ENCODE measurements around the gene CCDC157.

The CCDC157 gene

GRCh38 chr22:30408388-30409102 is 51.7 kb downstream of the CCDC157 start:
- Histone ChIP-seq H3K27me3 (replicated peaks in 2 of 5; ENCODE audit: control insufficient read depth in 4 of 5, insufficient read depth in 5 of 5, low read length in 4 of 5) (no peaks in the 10 kb centered on the region), H3K27ac (ENCODE audit: insufficient read depth in 1 of 2, low read depth in 1 of 2, low read length in 2 of 2, poor library complexity in 1 of 2, severe bottlenecking in 2 of 2) (no peak overlapping the region), H3K4me1 (ENCODE audit: control extremely low read depth in 1 of 4, control insufficient read depth in 4 of 4, insufficient read depth in 4 of 4, low read length in 3 of 4) (peaks cover 0 to 7% (median 3%) of the 10 kb centered on the region in 4 experiments), H3K36me3 (ENCODE audit: control insufficient read depth in 4 of 4, insufficient read depth in 4 of 4, low read length in 3 of 4) (peaks cover 0 to 2% (median 0%) of the 10 kb centered on the region in 4 experiments), H3K4me3 (ENCODE audit: control insufficient read depth in 1 of 7, extremely low read depth in 1 of 7, insufficient read depth in 4 of 7, low read depth in 2 of 7, low read length in 6 of 7) (no peak overlapping the region), H3K9me3 (ENCODE audit: control extremely low read depth in 1 of 5, control insufficient read depth in 4 of 5, insufficient read depth in 2 of 5, low read depth in 1 of 5, low read length in 4 of 5) (no peaks in the 10 kb centered on the region)
- ChIA-PET POLR2A (no interaction called here), CTCF (interaction anchor here (1.6 kb wide), 1 partner anchor 37 kb away, joined by 4 read pairs; no protein-coding TSS in a partner anchor)
- WGBS (ENCODE audit: insufficient coverage): 83% methylated on average over 13 of the region's 13 CpGs
- DNase-seq: peak in 2 of 3 donors; percentile 19 to 38

GRCh38 chr22:30411780-30412179 is 55.0 kb downstream of the CCDC157 start:
- H3K4me1 ChIP-seq (ENCODE audit: control extremely low read depth in 1 of 4, control insufficient read depth in 4 of 4, insufficient read depth in 4 of 4, low read length in 3 of 4): peaks cover 0 to 7% (median 3%) of the 10 kb centered on the region in 4 experiments
- H3K27ac ChIP-seq (ENCODE audit: insufficient read depth in 1 of 2, low read depth in 1 of 2, low read length in 2 of 2, poor library complexity in 1 of 2, severe bottlenecking in 2 of 2): no peak overlapping the region
- WGBS (ENCODE audit: insufficient coverage): 100% methylated on average over 2 of the region's 3 CpGs
- no peaks in the 10 kb centered on the region for H3K9me3 ChIP-seq (ENCODE audit: control extremely low read depth in 1 of 5, control insufficient read depth in 4 of 5, insufficient read depth in 2 of 5, low read depth in 1 of 5, low read length in 4 of 5)
- peaks cover 2 to 16% (median 6%) of the 10 kb centered on the region in 4 experiments for H3K36me3 ChIP-seq (ENCODE audit: control insufficient read depth in 4 of 4, insufficient read depth in 4 of 4, low read length in 3 of 4)
- H3K4me3 ChIP-seq (ENCODE audit: control insufficient read depth in 1 of 7, extremely low read depth in 1 of 7, insufficient read depth in 4 of 7, low read depth in 2 of 7, low read length in 6 of 7): no peak overlapping the region
- CTCF ChIA-PET: interaction anchor here (0.9 to 6.8 kb wide), 6 partner anchors 12 to 124 kb away, joined by 3 to 42 read pairs (median 8); partner anchors contain the start of gene MTFP1
- POLR2A ChIA-PET: no interaction called here
- H3K27me3 ChIP-seq (replicated peaks in 2 of 5; ENCODE audit: control insufficient read depth in 4 of 5, insufficient read depth in 5 of 5, low read length in 4 of 5): no peaks in the 10 kb centered on the region
- no peak for DNase-seq

- WGBS (ENCODE audit: insufficient coverage): 98% methylated on average over 4 of the region's 4 CpGs
- POLR2A ChIA-PET: no interaction called here
- peaks cover 2 to 20% (median 8%) of the 10 kb centered on the region in 4 experiments for H3K36me3 ChIP-seq (ENCODE audit: control insufficient read depth in 4 of 4, insufficient read depth in 4 of 4, low read length in 3 of 4)
Observed at GRCh38 chr22:30413001-30413400, 56.2 kb downstream of the CCDC157 start.

GRCh38 chr22:30413745-30414524 is 57.1 kb downstream of the CCDC157 start:
- no peaks in the 10 kb centered on the region for H3K9me3 ChIP-seq (ENCODE audit: control extremely low read depth in 1 of 5, control insufficient read depth in 4 of 5, insufficient read depth in 2 of 5, low read depth in 1 of 5, low read length in 4 of 5)
- 95% methylated on average over 2 of the region's 5 CpGs for WGBS (ENCODE audit: insufficient coverage)
- no peak for DNase-seq
- H3K4me3 ChIP-seq (ENCODE audit: control insufficient read depth in 1 of 7, extremely low read depth in 1 of 7, insufficient read depth in 4 of 7, low read depth in 2 of 7, low read length in 6 of 7): no peak overlapping the region
- H3K36me3 ChIP-seq (ENCODE audit: control insufficient read depth in 4 of 4, insufficient read depth in 4 of 4, low read length in 3 of 4): peaks cover 2 to 28% (median 10%) of the 10 kb centered on the region in 4 experiments
- H3K27ac ChIP-seq (ENCODE audit: insufficient read depth in 1 of 2, low read depth in 1 of 2, low read length in 2 of 2, poor library complexity in 1 of 2, severe bottlenecking in 2 of 2): no peak overlapping the region
- CTCF ChIA-PET: interaction anchor here (0.9 to 6.8 kb wide), 4 partner anchors 10 to 306 kb away, joined by 3 to 42 read pairs (median 4); partner anchors contain the start of gene MTFP1
- H3K4me1 ChIP-seq (ENCODE audit: control extremely low read depth in 1 of 4, control insufficient read depth in 4 of 4, insufficient read depth in 4 of 4, low read length in 3 of 4): peaks cover 0 to 2% (median under 1%) of the 10 kb centered on the region in 4 experiments
- H3K27me3 ChIP-seq (replicated peaks in 2 of 5; ENCODE audit: control insufficient read depth in 4 of 5, insufficient read depth in 5 of 5, low read length in 4 of 5): no peaks in the 10 kb centered on the region
- POLR2A ChIA-PET: no interaction called here

More at GRCh38 chr22:30413001-30413400, 56.2 kb downstream of the CCDC157 start:
- no peak overlapping the region for H3K27ac ChIP-seq (ENCODE audit: insufficient read depth in 1 of 2, low read depth in 1 of 2, low read length in 2 of 2, poor library complexity in 1 of 2, severe bottlenecking in 2 of 2)
- DNase-seq: no peak
- no peaks in the 10 kb centered on the region for H3K9me3 ChIP-seq (ENCODE audit: control extremely low read depth in 1 of 5, control insufficient read depth in 4 of 5, insufficient read depth in 2 of 5, low read depth in 1 of 5, low read length in 4 of 5)
- H3K4me3 ChIP-seq (ENCODE audit: control insufficient read depth in 1 of 7, extremely low read depth in 1 of 7, insufficient read depth in 4 of 7, low read depth in 2 of 7, low read length in 6 of 7): no peak overlapping the region
- CTCF ChIA-PET: interaction anchor here (1.1 to 6.8 kb wide), 4 partner anchors 11 to 125 kb away, joined by 3 to 42 read pairs (median 3); partner anchors contain the start of gene MTFP1
- H3K27me3 ChIP-seq (replicated peaks in 2 of 5; ENCODE audit: control insufficient read depth in 4 of 5, insufficient read depth in 5 of 5, low read length in 4 of 5): no peaks in the 10 kb centered on the region
- peaks cover 0 to 7% (median 3%) of the 10 kb centered on the region in 4 experiments for H3K4me1 ChIP-seq (ENCODE audit: control extremely low read depth in 1 of 4, control insufficient read depth in 4 of 4, insufficient read depth in 4 of 4, low read length in 3 of 4)

GRCh38 chr22:30414525-30415047 is 57.8 kb downstream of the CCDC157 start:
- 100% methylated on average over 3 of the region's 4 CpGs for WGBS (ENCODE audit: insufficient coverage)
- no peaks in the 10 kb centered on the region for H3K9me3 ChIP-seq (ENCODE audit: control extremely low read depth in 1 of 5, control insufficient read depth in 4 of 5, insufficient read depth in 2 of 5, low read depth in 1 of 5, low read length in 4 of 5)
- no peaks in the 10 kb centered on the region for H3K27me3 ChIP-seq (replicated peaks in 2 of 5; ENCODE audit: control insufficient read depth in 4 of 5, insufficient read depth in 5 of 5, low read length in 4 of 5)
- POLR2A ChIA-PET: interaction anchor here (0.9 kb wide), 1 partner anchor 9 kb away, joined by 3 read pairs; no protein-coding TSS in a partner anchor
- H3K36me3 ChIP-seq (ENCODE audit: control insufficient read depth in 4 of 4, insufficient read depth in 4 of 4, low read length in 3 of 4): peaks cover 2 to 29% (median 10%) of the 10 kb centered on the region in 4 experiments
- no peak overlapping the region for H3K27ac ChIP-seq (ENCODE audit: insufficient read depth in 1 of 2, low read depth in 1 of 2, low read length in 2 of 2, poor library complexity in 1 of 2, severe bottlenecking in 2 of 2)
- H3K4me3 ChIP-seq (ENCODE audit: control insufficient read depth in 1 of 7, extremely low read depth in 1 of 7, insufficient read depth in 4 of 7, low read depth in 2 of 7, low read length in 6 of 7): no peak overlapping the region
- H3K4me1 ChIP-seq (ENCODE audit: control extremely low read depth in 1 of 4, control insufficient read depth in 4 of 4, insufficient read depth in 4 of 4, low read length in 3 of 4): no peaks in the 10 kb centered on the region
- CTCF ChIA-PET: interaction anchor here (0.9 to 6.8 kb wide), 3 partner anchors 10 to 306 kb away, joined by 3 to 42 read pairs (median 5); partner anchors contain the start of gene MTFP1
- no peak for DNase-seq

GRCh38 chr22:30416403-30416802 is 59.6 kb downstream of the CCDC157 start:
- POLR2A ChIA-PET: no interaction called here
- no CpG with 5 or more reads among the region's 2 CpGs for WGBS (ENCODE audit: insufficient coverage)

More at GRCh38 chr22:30416403-30416802, 59.6 kb downstream of the CCDC157 start:
- Histone ChIP-seq H3K27ac (ENCODE audit: insufficient read depth in 1 of 2, low read depth in 1 of 2, low read length in 2 of 2, poor library complexity in 1 of 2, severe bottlenecking in 2 of 2) (no peak overlapping the region), H3K4me1 (ENCODE audit: control extremely low read depth in 1 of 4, control insufficient read depth in 4 of 4, insufficient read depth in 4 of 4, low read length in 3 of 4) (no peaks in the 10 kb centered on the region), H3K27me3 (replicated peaks in 2 of 5; ENCODE audit: control insufficient read depth in 4 of 5, insufficient read depth in 5 of 5, low read length in 4 of 5) (no peaks in the 10 kb centered on the region), H3K4me3 (ENCODE audit: control insufficient read depth in 1 of 7, extremely low read depth in 1 of 7, insufficient read depth in 4 of 7, low read depth in 2 of 7, low read length in 6 of 7) (no peak overlapping the region), H3K36me3 (ENCODE audit: control insufficient read depth in 4 of 4, insufficient read depth in 4 of 4, low read length in 3 of 4) (peaks cover 2 to 34% (median 10%) of the 10 kb centered on the region in 4 experiments), H3K9me3 (ENCODE audit: control extremely low read depth in 1 of 5, control insufficient read depth in 4 of 5, insufficient read depth in 2 of 5, low read depth in 1 of 5, low read length in 4 of 5) (no peaks in the 10 kb centered on the region)
- no peak for DNase-seq
- CTCF ChIA-PET: interaction anchor here (6.8 kb wide), 1 partner anchor 8 kb away, joined by 42 read pairs; the partner anchor contains the start of gene MTFP1
